HepG2 (cell line): ENCODE data around the gene COQ8A. TPM values are rescaled to one million over a fixed set of nuclear protein-coding genes. Genes with fewer than 3 reads are reported as not detected.

Experiments used
- ATAC-seq: fragments of 200-7000 bp; cut with Tn5 transposase; 3 replicates; pipeline ENCODE4 v1.9.1; 2020; ENCODE audit warnings: mild to moderate bottlenecking, moderate library complexity
- BruUV-seq: library from RNA; stranded (reverse); fragments of 400-500 nt; replicated peaks from 2 replicates; lab custom pipeline; 2021; lab: Mats Ljungman, UMichigan
- CTCF ChIA-PET: fragments of 300-600 bp; formaldehyde crosslinking; extraction: SDS; loops from one replicate; lab custom pipeline; 2021; ENCODE audit warnings: low total read pairs, inconsistent platforms, low intra/inter-chr PET ratio; lab: Yijun Ruan, JAX
- POLR2A ChIA-PET: fragments of 350-600 bp; sonication (Branson Sonifier 250); formaldehyde crosslinking; loops from one replicate; lab custom pipeline; 2020; ENCODE audit warnings: antibody characterized with exemption, inconsistent platforms; lab: Yijun Ruan, JAX
- DNase-seq: peaks from one replicate; pipeline ENCODE4 v3.0.0-alpha.2; 2015; ENCODE audit warnings: low spot score
- FAIRE-seq: peaks from 3 replicates; lab custom pipeline; 2011; peaks lifted over from hg19 to GRCh38; lab: Jason Lieb, UNC
- H2AFZ ChIP-seq: one replicate; pipeline ENCODE4 v1.6.1; 2011; ENCODE audit warnings: low read length, inconsistent platforms
- H3K27ac ChIP-seq: fragments of 300-600 bp; 3 replicates; pipeline ENCODE4 v1.8.0; 2011; ENCODE audit warnings: mixed run types, mild to moderate bottlenecking, mixed read lengths, low read length, inconsistent platforms; ENCODE audit not compliant: insufficient read depth; ENCODE audit errors: extremely low read length
- H3K27me3 ChIP-seq, 2 experiments: fragments of 200-600 bp in 1 of 2; 2 replicates in 1 of 2; 3 replicates in 1 of 2; pipeline versions ENCODE4 v1.6.0 to v1.8.0; 2011; ENCODE audit warnings: low read length in 2 of 2, mild to moderate bottlenecking in 2 of 2, moderate library complexity in 2 of 2, inconsistent platforms in 1 of 2; ENCODE audit not compliant: insufficient read depth in 2 of 2, control insufficient read depth in 1 of 2
- H3K36me3 ChIP-seq, 2 experiments: fragments of 200-600 bp in 1 of 2; replicated peaks in 1 of 2; 2 replicates in 1 of 2; 3 replicates in 1 of 2; pipeline versions ENCODE4 v1.5.1 to v1.8.0; 2011; ENCODE audit warnings: low read length in 2 of 2, inconsistent platforms in 1 of 2; ENCODE audit not compliant: insufficient read depth in 2 of 2, control insufficient read depth in 1 of 2
- H3K4me1 ChIP-seq: 2 replicates; pipeline ENCODE4 v1.5.1; 2012; ENCODE audit warnings: low read length, inconsistent platforms; ENCODE audit not compliant: insufficient read depth
- H3K4me2 ChIP-seq: 2 replicates; pipeline ENCODE4 v1.6.0; 2011; ENCODE audit warnings: low read depth, low read length, inconsistent platforms
- H3K4me3 ChIP-seq, 3 experiments: fragments of 200-600 bp in 1 of 3; sonication (generic), shearing (Covaris generic) in 1 of 3; replicated peaks in 1 of 3; 2 replicates each; pipeline ENCODE4 v1.5.1; 2011 to 2016; ENCODE audit warnings: low read length in 3 of 3, inconsistent platforms in 2 of 3, low read depth in 2 of 3, mild to moderate bottlenecking in 2 of 3, control low read depth in 1 of 3, mixed read lengths in 1 of 3; ENCODE audit not compliant: insufficient read depth in 1 of 3
- H3K79me2 ChIP-seq: one replicate; pipeline ENCODE4 v1.6.1; 2011; ENCODE audit warnings: low read length, inconsistent platforms; ENCODE audit not compliant: insufficient read depth
- H3K9ac ChIP-seq: 2 replicates; pipeline ENCODE4 v1.6.0; 2011; ENCODE audit warnings: mild to moderate bottlenecking, low read depth, low read length, inconsistent platforms; ENCODE audit not compliant: insufficient read depth
- H3K9me3 ChIP-seq: 2 replicates; pipeline ENCODE4 v1.5.1; 2012; ENCODE audit warnings: mild to moderate bottlenecking, low read length
- H4K20me1 ChIP-seq: 2 replicates; pipeline ENCODE4 v1.6.0; 2011; ENCODE audit warnings: inconsistent platforms, mild to moderate bottlenecking, low read length, moderate library complexity; ENCODE audit not compliant: insufficient read depth
- ARID2 ChIP-seq: sonication (generic); formaldehyde crosslinking; IDR thresholded peaks from 2 replicates; pipeline ENCODE4 v1.8.1; 2022; ENCODE audit warnings: mild to moderate bottlenecking, missing genetic modification reagents, borderline replicate concordance
- CEBPB ChIP-seq: IDR thresholded peaks from 2 replicates; pipeline ENCODE4 v1.6.1; 2011; ENCODE audit warnings: low read depth, low read length, improper control_type of control experiment, borderline replicate concordance
- FOSL2 ChIP-seq: sonication (generic); formaldehyde crosslinking; IDR thresholded peaks from 2 replicates; pipeline ENCODE4 v1.4.0; 2020; ENCODE audit warnings: missing genetic modification reagents
- GATA4 ChIP-seq: sonication (generic); IDR thresholded peaks from 2 replicates; pipeline ENCODE4 v1.6.1; 2016; ENCODE audit warnings: antibody characterized with exemption, low read depth, borderline replicate concordance
- KDM5B ChIP-seq: sonication (generic); formaldehyde crosslinking; IDR thresholded peaks from 2 replicates; pipeline ENCODE4 v1.4.0; 2020; ENCODE audit warnings: missing genetic modification reagents, mild to moderate bottlenecking, borderline replicate concordance
- KLF6 ChIP-seq: IDR thresholded peaks from 2 replicates; pipeline ENCODE4 v1.8.0; 2016; ENCODE audit warnings: missing biosample characterization, missing genetic modification reagents
- NFATC3 ChIP-seq: sonication (generic); formaldehyde crosslinking; IDR thresholded peaks from 2 replicates; pipeline ENCODE4 v1.5.1; 2020; ENCODE audit warnings: mild to moderate bottlenecking, missing genetic modification reagents
- NR2C2 ChIP-seq: sonication (generic); formaldehyde crosslinking; IDR thresholded peaks from 2 replicates; pipeline ENCODE4 v1.4.0; 2020; ENCODE audit warnings: missing genetic modification reagents, mild to moderate bottlenecking, moderate library complexity, borderline replicate concordance
- NR2F6 ChIP-seq, 2 experiments: IDR thresholded peaks; 2 replicates each; pipeline ENCODE4 v1.6.1; 2016; ENCODE audit warnings: antibody characterized with exemption in 1 of 2, mild to moderate bottlenecking in 1 of 2
- PHF21A ChIP-seq: sonication (generic); formaldehyde crosslinking; IDR thresholded peaks from 2 replicates; pipeline ENCODE4 v1.5.0; 2020; ENCODE audit warnings: mild to moderate bottlenecking, missing genetic modification reagents
- PHF8 ChIP-seq: sonication (generic); formaldehyde crosslinking; IDR thresholded peaks from 2 replicates; pipeline ENCODE4 v1.5.0; 2020; ENCODE audit warnings: missing genetic modification reagents
- RFXANK ChIP-seq: IDR thresholded peaks from 2 replicates; pipeline ENCODE4 v1.6.1; 2016
- SALL2 ChIP-seq: sonication (generic); formaldehyde crosslinking; IDR thresholded peaks from 2 replicates; pipeline ENCODE4 v1.8.1; 2023; ENCODE audit warnings: mild to moderate bottlenecking, missing genetic modification reagents, inconsistent platforms
- SOX5 ChIP-seq: IDR thresholded peaks from 2 replicates; pipeline ENCODE4 v1.6.1; 2016; ENCODE audit warnings: borderline replicate concordance
- TBX2 ChIP-seq: sonication (generic); formaldehyde crosslinking; IDR thresholded peaks from 2 replicates; pipeline ENCODE4 v1.5.0; 2020; ENCODE audit warnings: missing genetic modification reagents, mild to moderate bottlenecking, borderline replicate concordance
- TBX3 ChIP-seq: fragments of 450-650 bp; IDR thresholded peaks from 2 replicates; pipeline ENCODE4 v1.6.1; 2017; ENCODE audit warnings: antibody characterized with exemption, mild to moderate bottlenecking, inconsistent platforms, borderline replicate concordance
- ZFP1 ChIP-seq: IDR thresholded peaks from 2 replicates; pipeline ENCODE4 v1.6.1; 2016
- ZNF17 ChIP-seq: sonication (generic); formaldehyde crosslinking; IDR thresholded peaks from 2 replicates; pipeline ENCODE4 v1.5.0; 2020; ENCODE audit warnings: mild to moderate bottlenecking, missing genetic modification reagents
- ZNF224 ChIP-seq: sonication (generic); formaldehyde crosslinking; IDR thresholded peaks from 2 replicates; pipeline ENCODE4 v1.5.0; 2020; ENCODE audit warnings: mild to moderate bottlenecking, missing genetic modification reagents
- ZNF547 ChIP-seq: sonication (generic); formaldehyde crosslinking; IDR thresholded peaks from 2 replicates; pipeline ENCODE4 v1.5.1; 2020; ENCODE audit warnings: mild to moderate bottlenecking, missing genetic modification reagents
- ZNF768 ChIP-seq: sonication (generic); formaldehyde crosslinking; IDR thresholded peaks from 2 replicates; pipeline ENCODE4 v1.4.0; 2020; ENCODE audit warnings: missing genetic modification reagents
- WGBS: methylation state at CpG from one replicate; pipeline ENCODE4 v1.1.6; 2017; ENCODE audit warnings: low lambda C conversion rate; 5-methylcytosine and 5-hydroxymethylcytosine counted together
- in situ Hi-C: cut with HindIII; loops from 2 replicates; pipeline ENCODE4 v1.10.0; 2017; ENCODE audit warnings: low pct_unique_long_range_greater_than_20kb; ENCODE audit not compliant: extremely low pct_ligation_motif_present
- intact Hi-C: fragments of 100-400 bp; cut with micrococcal nuclease; formaldehyde crosslinking; loops from one replicate; pipeline ENCODE4 v1.10.0; 2022; ENCODE audit not compliant: unreplicated experiment
- polyA plus RNA-seq, 8 experiments: library from polyadenylated mRNA; depleted of rRNA in 3 of 8; stranded (reverse) in 7 of 8; unstranded in 1 of 8; fragments of >200 nt; fragmentation: Illumina TruSeq in 4 of 8; extraction: Trizol in 4 of 8; gene quantifications; 2 replicates each; pipeline versions ENCODE4 v1.2.1 to v1.2.3, GENCODE V29; 2011 to 2016; ENCODE audit warnings: low read depth in 4 of 8, missing spikeins in 1 of 8, mixed read lengths in 1 of 8; ENCODE audit not compliant: insufficient read depth in 1 of 8
- total RNA-seq, 5 experiments: library from RNA; depleted of rRNA; stranded (reverse); fragments of >200 nt; fragmentation: Illumina TruSeq; extraction: Trizol; gene quantifications; 2 replicates each; pipeline ENCODE4 v1.2.3, GENCODE V29; 2016; ENCODE audit warnings: low read depth in 1 of 5
- TF ChIP-seq, protein P1 (sequence below): sonication (generic); formaldehyde crosslinking; IDR thresholded peaks from 2 replicates; pipeline ENCODE4 v1.4.0; 2020; ENCODE audit warnings: mild to moderate bottlenecking, missing genetic modification reagents
- TF ChIP-seq, protein P2 (sequence below): sonication (generic); formaldehyde crosslinking; IDR thresholded peaks from 2 replicates; pipeline ENCODE4 v1.5.1; 2020; ENCODE audit warnings: missing genetic modification reagents, mild to moderate bottlenecking, borderline replicate concordance

The COQ8A gene
- total and polyA plus RNA-seq, 2 of the 13 experiments (the other 11 are each of a cell fraction or from before 2014, with no cell fraction given), result 60.4 to 88.7 TPM

DNA sequence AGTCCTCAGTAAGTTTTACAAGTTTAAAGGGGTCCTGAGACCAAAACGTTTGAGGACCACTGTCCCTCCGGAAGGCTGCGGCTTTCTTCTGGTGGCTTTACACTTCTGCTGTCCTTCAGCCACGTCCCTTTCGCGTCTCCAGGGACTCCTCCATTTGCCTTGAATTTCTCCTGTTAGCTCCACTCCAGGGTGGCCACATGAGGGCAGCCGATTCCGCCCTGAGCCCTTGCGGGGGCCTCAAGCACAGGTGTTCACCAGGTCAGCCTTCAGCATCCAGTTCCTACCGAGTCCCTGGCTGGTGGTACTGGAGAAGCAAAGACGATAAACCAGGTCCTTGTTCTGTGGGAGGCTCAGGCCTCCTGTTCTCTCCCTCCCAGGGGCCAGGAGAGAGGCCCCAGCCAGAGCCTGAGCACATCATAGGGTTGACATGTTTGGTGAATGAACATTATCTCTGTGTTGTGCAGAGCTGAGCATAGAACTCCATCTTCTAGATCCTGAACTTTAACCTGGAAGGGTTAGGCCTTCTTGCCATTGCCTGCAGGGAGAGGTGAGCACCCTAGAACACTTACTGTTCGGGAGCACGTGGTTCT lies 27.4 kb upstream of the COQ8A start (continued):
- TF ChIP-seq GATA4 (no peak), ZNF768 (CRISPR knock-in tag) (no peak), KDM5B (CRISPR knock-in tag) (no peak), NR2F6 (IDR thresholded peaks at IDR 0.05) (no peak), NR2F6 (CRISPR knock-in tag; IDR thresholded peaks at IDR 0.05) (peak; percentile 17; the same call in 1 of the 2 replicates), FOSL2 (peak; percentile 41; the same call in 1 of the 2 replicates), ZFP1 (CRISPR knock-in tag) (no peak), PHF21A (CRISPR knock-in tag) (no peak), TBX2 (CRISPR knock-in tag) (0 out of 2 replicates have a peak, but pooled peaks have one; percentile 21), PHF8 (CRISPR knock-in tag) (no peak), SALL2 (CRISPR knock-in tag) (no peak), SOX5 (CRISPR knock-in tag) (peak; percentile 34; the same call in 1 of the 2 replicates), ZNF17 (no peak)
- TF ChIP-seq, protein P1, sequence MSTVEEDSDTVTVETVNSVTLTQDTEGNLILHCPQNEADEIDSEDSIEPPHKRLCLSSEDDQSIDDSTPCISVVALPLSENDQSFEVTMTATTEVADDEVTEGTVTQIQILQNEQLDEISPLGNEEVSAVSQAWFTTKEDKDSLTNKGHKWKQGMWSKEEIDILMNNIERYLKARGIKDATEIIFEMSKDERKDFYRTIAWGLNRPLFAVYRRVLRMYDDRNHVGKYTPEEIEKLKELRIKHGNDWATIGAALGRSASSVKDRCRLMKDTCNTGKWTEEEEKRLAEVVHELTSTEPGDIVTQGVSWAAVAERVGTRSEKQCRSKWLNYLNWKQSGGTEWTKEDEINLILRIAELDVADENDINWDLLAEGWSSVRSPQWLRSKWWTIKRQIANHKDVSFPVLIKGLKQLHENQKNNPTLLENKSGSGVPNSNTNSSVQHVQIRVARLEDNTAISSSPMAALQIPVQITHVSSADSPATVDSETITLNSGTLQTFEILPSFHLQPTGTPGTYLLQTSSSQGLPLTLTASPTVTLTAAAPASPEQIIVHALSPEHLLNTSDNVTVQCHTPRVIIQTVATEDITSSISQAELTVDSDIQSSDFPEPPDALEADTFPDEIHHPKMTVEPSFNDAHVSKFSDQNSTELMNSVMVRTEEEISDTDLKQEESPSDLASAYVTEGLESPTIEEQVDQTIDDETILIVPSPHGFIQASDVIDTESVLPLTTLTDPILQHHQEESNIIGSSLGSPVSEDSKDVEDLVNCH, result no peak

DNA sequence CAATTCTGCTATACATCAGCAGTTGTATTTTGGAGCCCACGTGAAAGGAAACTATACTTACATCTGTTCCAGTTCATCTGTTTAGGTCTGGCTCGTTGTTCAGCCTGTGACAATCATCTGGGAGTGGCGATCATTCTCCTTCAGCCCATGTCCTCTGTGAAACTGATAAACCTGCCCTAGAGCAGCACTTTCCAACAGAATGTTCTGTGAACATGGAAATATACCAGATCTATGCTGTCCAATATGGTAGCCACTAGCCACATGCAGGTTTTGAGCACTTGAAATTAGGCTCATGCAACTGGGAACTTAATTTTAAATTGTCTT lies 24.5 kb upstream of the COQ8A start:
- ChIA-PET CTCF (no interaction called here), POLR2A (no interaction called here)
- 77% methylated on average over 3 of the region's 3 CpGs for WGBS
- no peak overlapping the region for H3K27ac ChIP-seq
- BruUV-seq, result no TSS peak
- no peaks in the 10 kb centered on the region for H3K27me3 ChIP-seq
- H3K4me1 ChIP-seq, result peaks cover 26% of the 10 kb centered on the region
- H2AFZ ChIP-seq, result no peak overlapping the region
- H3K9ac ChIP-seq, result no peak overlapping the region
- intact Hi-C loops, result no loop called here
- no peak for FAIRE-seq
- no peak overlapping the region for H3K4me3 ChIP-seq
- no peak for DNase-seq
- no peaks in the 10 kb centered on the region for H3K79me2 ChIP-seq
- no peaks in the 10 kb centered on the region for H3K9me3 ChIP-seq
- no peaks in the 10 kb centered on the region for H3K36me3 ChIP-seq
- in situ Hi-C loops, result loop anchor here (5.0 kb wide), 1 partner anchor 522 kb away; no protein-coding TSS in a partner anchor
- no peak overlapping the region for H3K4me2 ChIP-seq
- no peak for ATAC-seq
- no peaks in the 10 kb centered on the region for H4K20me1 ChIP-seq
- no peak for TF ChIP-seq CEBPB
- no peak for TF ChIP-seq ZNF547
- TF ChIP-seq NFATC3, result no peak
- TF ChIP-seq ZNF224 (CRISPR knock-in tag), result no peak
- no peak for TF ChIP-seq RFXANK (CRISPR knock-in tag)
- no peak for TF ChIP-seq TBX3
- TF ChIP-seq, protein P2, sequence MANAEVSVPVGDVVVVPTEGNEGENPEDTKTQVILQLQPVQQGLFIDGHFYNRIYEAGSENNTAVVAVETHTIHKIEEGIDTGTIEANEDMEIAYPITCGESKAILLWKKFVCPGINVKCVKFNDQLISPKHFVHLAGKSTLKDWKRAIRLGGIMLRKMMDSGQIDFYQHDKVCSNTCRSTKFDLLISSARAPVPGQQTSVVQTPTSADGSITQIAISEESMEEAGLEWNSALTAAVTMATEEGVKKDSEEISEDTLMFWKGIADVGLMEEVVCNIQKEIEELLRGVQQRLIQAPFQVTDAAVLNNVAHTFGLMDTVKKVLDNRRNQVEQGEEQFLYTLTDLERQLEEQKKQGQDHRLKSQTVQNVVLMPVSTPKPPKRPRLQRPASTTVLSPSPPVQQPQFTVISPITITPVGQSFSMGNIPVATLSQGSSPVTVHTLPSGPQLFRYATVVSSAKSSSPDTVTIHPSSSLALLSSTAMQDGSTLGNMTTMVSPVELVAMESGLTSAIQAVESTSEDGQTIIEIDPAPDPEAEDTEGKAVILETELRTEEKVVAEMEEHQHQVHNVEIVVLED (CRISPR knock-in tag), result no peak
- TF ChIP-seq ARID2, result no peak
- no peak for TF ChIP-seq NR2C2 (CRISPR knock-in tag)
- no peak for TF ChIP-seq KLF6
